ENCODE results near the gene CIB4.

GRCh38 chr2:26670171-26670570, 29.0 kb upstream of the CIB4 start:
- TF ChIP-seq RARB (CRISPR knock-in tag; IDR thresholded peaks at IDR 0.05): no peak
- no peak for TF ChIP-seq SNAI2 (CRISPR knock-in tag; IDR thresholded peaks at IDR 0.05)
- no peak for TF ChIP-seq BACH2 (CRISPR knock-in tag; IDR thresholded peaks at IDR 0.05; ENCODE audit: borderline replicate concordance)
- TF ChIP-seq PATZ1 (CRISPR knock-in tag; IDR thresholded peaks at IDR 0.05; ENCODE audit: borderline replicate concordance): no peak
- TF ChIP-seq ARNTL (CRISPR knock-in tag; IDR thresholded peaks at IDR 0.05; ENCODE audit: borderline replicate concordance, low read depth): no peak
- TF ChIP-seq ISL1 (CRISPR knock-in tag; IDR thresholded peaks at IDR 0.05): no peak
- TF ChIP-seq ZNF8 (CRISPR knock-in tag; IDR thresholded peaks at IDR 0.05): no peak
- TF ChIP-seq ZNF70 (CRISPR knock-in tag; IDR thresholded peaks at IDR 0.05): no peak
- TF ChIP-seq CSDC2 (CRISPR knock-in tag; IDR thresholded peaks at IDR 0.05): no peak
- no peak for TF ChIP-seq GLIS3 (CRISPR knock-in tag; IDR thresholded peaks at IDR 0.05)
- TF ChIP-seq ZNF565 (CRISPR knock-in tag; conservative IDR thresholded peaks at IDR 0.05; ENCODE audit: low read depth): no peak
- TF ChIP-seq CSRNP3 (CRISPR knock-in tag; IDR thresholded peaks at IDR 0.05): no peak
- no peak for TF ChIP-seq CREB5 (CRISPR knock-in tag; IDR thresholded peaks at IDR 0.05; ENCODE audit: low read depth)

All from SK-N-SH treated with all-trans-retinoic acid at 6 μM for 48 hours (cell line).